Heart right ventricle (tissue), 16 donors: Measurements from ENCODE around the gene STOML1. TPM values are rescaled to one million over a fixed set of nuclear protein-coding genes. Genes with fewer than 3 reads are reported as not detected.

Experiments
- ATAC-seq, 8 donors: fragments of 200-7000 bp; cut with Tn5 transposase; one replicate each; pipeline ENCODE4 v1.9.1; 2020; ENCODE audit warnings: mild to moderate bottlenecking in 8 of 8, moderate library complexity in 8 of 8, moderate number of reproducible peaks in 1 of 8
- DNase-seq, 2 donors: peaks; one replicate each; pipeline ENCODE4 v3.0.0-alpha.2; 2020
- H3K27ac ChIP-seq, 10 donors: fragments of 200-600 bp; sonication (generic) in 2 of 10; one replicate each; pipeline versions ENCODE4 v1.5.0 to v1.8.0; 2020 to 2022; ENCODE audit warnings: mild to moderate bottlenecking in 3 of 10
- H3K27me3 ChIP-seq, 7 donors: fragments of 200-600 bp; one replicate each; pipeline ENCODE4 v1.8.0; 2021 to 2022; ENCODE audit warnings: mild to moderate bottlenecking in 2 of 7
- H3K36me3 ChIP-seq, 9 donors: fragments of 200-600 bp; sonication (generic) in 1 of 9; one replicate each; pipeline versions ENCODE4 v1.5.0 to v1.8.0; 2020 to 2022; ENCODE audit warnings: mild to moderate bottlenecking in 2 of 9
- H3K4me1 ChIP-seq, 9 donors: fragments of 200-600 bp; sonication (generic) in 1 of 9; one replicate each; pipeline versions ENCODE4 v1.5.0 to v1.8.0; 2020 to 2022; ENCODE audit warnings: mild to moderate bottlenecking in 4 of 9
- H3K4me3 ChIP-seq, 10 donors: fragments of 200-600 bp; sonication (generic) in 2 of 10; one replicate each; pipeline versions ENCODE4 v1.5.0 to v1.8.0; 2020 to 2022; ENCODE audit warnings: mild to moderate bottlenecking in 7 of 10, moderate library complexity in 2 of 10
- H3K9me3 ChIP-seq, 11 donors: fragments of 200-600 bp in 10 of 11; sonication (generic) in 2 of 11; one replicate each; pipeline versions ENCODE4 v1.5.0 to v1.8.0; 2013 to 2022; ENCODE audit warnings: mild to moderate bottlenecking in 2 of 11, control low read depth in 1 of 11, moderate library complexity in 1 of 11
- CTCF ChIP-seq, 9 donors: fragments of 200-600 bp; sonication (generic) in 2 of 9; IDR thresholded peaks; one replicate each; pipeline versions ENCODE4 v1.5.0 to v1.8.0; 2021 to 2022; ENCODE audit warnings: antibody characterized with exemption in 9 of 9, mild to moderate bottlenecking in 5 of 9, moderate library complexity in 1 of 9
- WGBS, 2 donors: extraction: QIAGEN DNeasy Blood & Tissue Kit; methylation state at CpG; one replicate each; pipeline ENCODE4 v1.1.7; 2013; ENCODE audit warnings: inconsistent platforms in 1 of 2; 5-methylcytosine and 5-hydroxymethylcytosine counted together
- intact Hi-C, 10 donors: fragments of 100-400 bp; cut with DNase I; formaldehyde crosslinking; loops; one replicate each; pipeline versions ENCODE4 v1.11.1 to v1.14.2; 2022
- polyA plus RNA-seq, 2 donors: library from polyadenylated mRNA; stranded (reverse); fragments of 200-250 nt; gene quantifications; one replicate each; pipeline ENCODE4 v1.2.3, GENCODE V29; 2013
- total RNA-seq, 10 donors: library from RNA; stranded (reverse); fragmentation: NEBNext Ultra II Directional in 3 of 10; extraction: Animal tissue kit (Norgen Biotek cat#: 25700) in 3 of 10; gene quantifications; one replicate each; pipeline versions ENCODE4 v1.2.1 to v1.2.4, GENCODE V29; 2021 to 2023
- donor health status: Arrhythmogenic right ventricular cardiomyopathy.
- donor health status: ischemic (EF 13 %, LVEDD 7.1; RV severe dilation, severe dysfunction).
- donor health status: healthy with polysubstance abuse.
- donor health status: DM: no; HTN: yes; CAD: no.
- donor health status: DM: no; HTN: no; CAD: no.
- donor health status: ischemic (EF 25% LVEDD 6.9; RV normal size, moderate dysfunction).
- donor health status: ischemic (EF 25% LVEDD 5.7; RV mildly dilated, moderate dysfunction).
- donor health status: healthy.
- donor health status: DM: yes; HTN: yes; CAD: no.
- donor health status: Ischemic cardiomyopathy.
- donor health status: ischemic (EF 35%, LVEDD 5.7; RV mildly dilated, moderate dysfunction).
- donor health status: nonischemic (EF 11% LVEDD 7.7; RV severe dilation, severe dysfunction).
- donor health status: DM: yes; HTN: yes; CAD: no.
- donor health status: PGD.
- donor health status: ischemic (EF 29% LVEDD 5.4; RV normal size, mild dysfunction).
- donor health status: nonischemic (EF 23%, LVEDD 6.1; RV moderate dilation, normal function).

The STOML1 gene
- total and polyA plus RNA-seq, 12 donors = 21.1 to 38.4 (median 28.2) TPM

GRCh38 chr15:73952913-73953750, 39.0 kb downstream of the STOML1 start:
- no peak for DNase-seq
- no peaks in the 10 kb centered on the region for H3K27me3 ChIP-seq
- no peak overlapping the region for H3K4me3 ChIP-seq
- WGBS, 2 donors = 78 to 81% methylated on average over 10 of the region's 10 CpGs
- TF ChIP-seq CTCF (IDR thresholded peaks at IDR 0.05) = no peak
- intact Hi-C loops = no loop called here
- no peaks in the 10 kb centered on the region for H3K9me3 ChIP-seq
- H3K4me1 ChIP-seq = peaks cover 15 to 60% (median 43%) of the 10 kb centered on the region in 9 donors
- ATAC-seq = no peak
- peak overlapping the region in 6 of 10 donors; percentile 90 to 97 (median 94) for H3K27ac ChIP-seq
- H3K36me3 ChIP-seq = peaks cover 0 to 26% (median 6%) of the 10 kb centered on the region in 9 donors

DNA sequence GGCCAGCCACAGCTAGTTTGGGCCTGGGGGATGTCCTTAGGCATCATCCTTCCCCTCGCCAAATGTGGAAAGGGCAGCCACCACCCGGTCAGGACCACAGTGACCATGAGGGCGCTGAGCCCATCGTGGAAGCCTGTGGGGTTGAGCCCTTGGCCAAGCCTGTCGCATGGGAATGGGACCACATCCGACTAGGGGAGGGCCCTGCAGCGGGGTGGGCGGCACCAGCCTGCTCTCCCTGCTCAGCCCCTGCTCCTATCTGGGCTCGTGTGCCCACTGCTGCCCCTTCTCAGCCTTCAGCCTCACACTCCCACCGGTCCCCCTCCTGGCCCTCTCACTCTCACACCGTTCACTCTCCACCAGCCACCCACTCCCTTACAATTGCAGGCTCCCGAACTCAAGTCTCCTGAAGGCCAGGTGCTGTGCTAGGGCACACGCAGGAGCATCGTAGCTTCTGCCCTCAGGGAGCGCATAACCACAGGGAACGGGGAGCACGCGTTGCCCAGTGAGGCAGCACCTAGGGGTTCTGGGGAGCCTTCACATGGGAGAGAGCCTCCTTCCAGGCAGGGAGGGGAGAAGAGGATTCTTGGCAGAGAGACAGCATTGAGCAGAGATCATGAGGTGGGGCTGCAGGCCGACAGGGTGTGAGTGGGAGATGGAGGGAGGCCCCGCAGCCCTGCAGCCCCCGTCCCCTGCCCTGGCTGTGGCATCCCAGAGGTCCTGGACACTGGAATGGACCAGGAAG, 39.8 kb downstream of the STOML1 start:
- peaks cover 0 to 33% (median 14%) of the 10 kb centered on the region in 9 donors for H3K36me3 ChIP-seq
- H3K4me3 ChIP-seq = no peak overlapping the region
- DNase-seq (no peak), ATAC-seq (no peak)
- intact Hi-C loops = no loop called here
- H3K9me3 ChIP-seq = no peaks in the 10 kb centered on the region
- WGBS, 2 donors = 78 to 84% methylated on average over 21 of the region's 21 CpGs
- H3K27me3 ChIP-seq = no peaks in the 10 kb centered on the region
- H3K4me1 ChIP-seq = peaks cover 15 to 57% (median 43%) of the 10 kb centered on the region in 9 donors
- no peak for TF ChIP-seq CTCF (IDR thresholded peaks at IDR 0.05)
- peak overlapping the region; percentile 87 to 97 (median 92) for H3K27ac ChIP-seq

- H3K36me3 ChIP-seq = peaks cover 0 to 41% (median 15%) of the 10 kb centered on the region in 9 donors
- ATAC-seq = peak in 4 of 8 donors; percentile 0 to 35 (median 16)
- no peaks in the 10 kb centered on the region for H3K27me3 ChIP-seq
- no peaks in the 10 kb centered on the region for H3K9me3 ChIP-seq
- no peak for TF ChIP-seq CTCF (IDR thresholded peaks at IDR 0.05)
- H3K4me3 ChIP-seq = no peak overlapping the region
- peak overlapping the region; percentile 87 to 97 (median 92) for H3K27ac ChIP-seq
- peaks cover 15 to 50% (median 38%) of the 10 kb centered on the region in 9 donors for H3K4me1 ChIP-seq
- no peak for DNase-seq
- intact Hi-C loops = loop anchor here in 4 of 10 donors (1.0 to 2.0 kb wide), 2 partner anchors 13 kb away; no protein-coding TSS in a partner anchor
- 49 to 73% methylated on average over 12 to 13 of the region's 13 CpGs for WGBS, 2 donors
Observed at GRCh38 chr15:73951601-73952000, 40.5 kb downstream of the STOML1 start.
